ENCODE results near the gene NR4A1. TPM values are rescaled to one million over a fixed set of nuclear protein-coding genes. Genes with fewer than 3 reads are reported as not detected.

The NR4A1 gene
- total RNA-seq, 4 donors from 2014 or later, result 26.2 to 88.1 (median 59.4) TPM

GRCh38 chr12:52054833-52055730 lies 3.8 kb downstream of the NR4A1 start:
- H3K36me3 ChIP-seq, result peaks cover 0 to 78% (median 53%) of the 10 kb centered on the region in 4 donors
- no peak for DNase-seq (ENCODE audit: extremely low spot score)
- intact Hi-C loops (cut with DNase I), result no loop called here
- 88% methylated on average over 20 of the region's 21 CpGs for WGBS
- no peaks in the 10 kb centered on the region for H3K9me3 ChIP-seq
- H3K4me1 ChIP-seq, result peaks cover 51 to 86% (median 75%) of the 10 kb centered on the region in 4 donors
- peak; percentile 41 to 81 for TF ChIP-seq POLR2AphosphoS5 (IDR thresholded peaks at IDR 0.05)
- no peak for TF ChIP-seq EP300 (IDR thresholded peaks at IDR 0.05)
- no peak for TF ChIP-seq POLR2A (IDR thresholded peaks at IDR 0.05; ENCODE audit: low read depth)
- TF ChIP-seq CTCF (IDR thresholded peaks at IDR 0.05), result no peak
- H3K27ac ChIP-seq (replicated peaks in 1 of 4), result peak overlapping the region; percentile 95 to 100 (median 98)
- peak overlapping the region; percentile 14 to 75 (median 70) for H3K4me3 ChIP-seq
- no peaks in the 10 kb centered on the region for H3K27me3 ChIP-seq

GRCh38 chr12:52055731-52056711 lies 4.8 kb downstream of the NR4A1 start:
- Histone ChIP-seq H3K27me3 (no peaks in the 10 kb centered on the region), H3K4me1 (peaks cover 45 to 79% (median 67%) of the 10 kb centered on the region in 4 donors), H3K27ac (replicated peaks in 1 of 4) (peak overlapping the region; percentile 95 to 100 (median 98)), H3K4me3 (peak overlapping the region; percentile 8 to 71 (median 47)), H3K36me3 (peaks cover 0 to 79% (median 53%) of the 10 kb centered on the region in 4 donors), H3K9me3 (no peaks in the 10 kb centered on the region)
- TF ChIP-seq POLR2AphosphoS5 (IDR thresholded peaks at IDR 0.05) (peak; percentile 70 to 85), CTCF (IDR thresholded peaks at IDR 0.05) (no peak)
- intact Hi-C loops (cut with DNase I), result no loop called here
- 91% methylated on average over 26 of the region's 27 CpGs for WGBS
- no peak for DNase-seq (ENCODE audit: extremely low spot score)

- Histone ChIP-seq H3K36me3 (peaks cover 0 to 79% (median 53%) of the 10 kb centered on the region in 4 donors), H3K4me3 (peak overlapping the region; percentile 8 to 71 (median 28)), H3K4me1 (peaks cover 39 to 73% (median 62%) of the 10 kb centered on the region in 4 donors)
Observed at GRCh38 chr12:52056801-52057637, 5.8 kb downstream of the NR4A1 start.

GRCh38 chr12:52057638-52058576 lies 6.7 kb downstream of the NR4A1 start:
- Histone ChIP-seq H3K9me3 (no peaks in the 10 kb centered on the region), H3K27ac (replicated peaks in 1 of 4) (peak overlapping the region; percentile 95 to 100 (median 98)), H3K36me3 (peaks cover 0 to 73% (median 53%) of the 10 kb centered on the region in 4 donors), H3K4me3 (peak overlapping the region in 1 of 4 donors; percentile 71), H3K4me1 (peaks cover 35 to 73% (median 62%) of the 10 kb centered on the region in 4 donors), H3K27me3 (no peaks in the 10 kb centered on the region)
- 89% methylated on average over 14 of the region's 14 CpGs for WGBS
- no peak for DNase-seq (ENCODE audit: extremely low spot score)
- TF ChIP-seq EP300 (IDR thresholded peaks at IDR 0.05) (no peak), CTCF (IDR thresholded peaks at IDR 0.05) (no peak), POLR2A (IDR thresholded peaks at IDR 0.05; ENCODE audit: low read depth) (no peak), POLR2AphosphoS5 (IDR thresholded peaks at IDR 0.05) (peak in 1 of 2 donors; percentile 11)
- intact Hi-C loops (cut with DNase I), result no loop called here

More at GRCh38 chr12:52056801-52057637, 5.8 kb downstream of the NR4A1 start:
- 74% methylated on average over 18 of the region's 23 CpGs for WGBS
- no peaks in the 10 kb centered on the region for H3K27me3 ChIP-seq
- H3K27ac ChIP-seq (replicated peaks in 1 of 4), result peak overlapping the region; percentile 95 to 100 (median 98)
- TF ChIP-seq EP300 (IDR thresholded peaks at IDR 0.05), result no peak
- TF ChIP-seq POLR2AphosphoS5 (IDR thresholded peaks at IDR 0.05), result peak; percentile 62 to 92
- DNase-seq (ENCODE audit: extremely low spot score), result no peak
- H3K9me3 ChIP-seq, result no peaks in the 10 kb centered on the region
- intact Hi-C loops (cut with DNase I), result no loop called here
